T-cell (primary cell): ENCODE results near the gene P2RY14. TPM values are rescaled to one million over a fixed set of nuclear protein-coding genes. Genes with fewer than 3 reads are reported as not detected.

Source experiments
- ATAC-seq, 4 experiments: fragments of 200-7000 bp in 3 of 4; fragments of 150-1000 bp in 1 of 4; cut with Tn5 transposase; replicated peaks in 1 of 4; 1 replicate in 3 of 4; 2 replicates in 1 of 4; pipeline ENCODE4 v1.10.0; 2021; ENCODE audit warnings: moderate library complexity in 3 of 4, mild to moderate bottlenecking in 2 of 4, moderate number of reproducible peaks in 1 of 4
- CTCF ChIA-PET, 2 donors: fragments of 300-600 bp; sonication (Branson Sonifier 250); formaldehyde crosslinking; loops; one replicate each; lab custom pipeline; 2022; ENCODE audit warnings: antibody characterized with exemption in 2 of 2; lab: Charles Lee
- POLR2A ChIA-PET, 2 donors: fragments of 300-600 bp; sonication (Branson Sonifier 250); formaldehyde crosslinking; loops; one replicate each; lab custom pipeline; 2022; ENCODE audit warnings: antibody characterized with exemption in 2 of 2; lab: Charles Lee
- DNase-seq, 35 experiments: peaks; one replicate each; pipeline versions ENCODE4 v3.0.0 to v3.0.0-alpha.2; 2013 to 2023
- H3K27ac ChIP-seq: one replicate; pipeline ENCODE4 v1.5.1; 2013; ENCODE audit warnings: low read length
- H3K27me3 ChIP-seq, 2 experiments: replicated peaks in 1 of 2; 1 replicate in 1 of 2; 2 replicates in 1 of 2; pipeline versions ENCODE4 v1.6.1 to v1.7.0; 2013; ENCODE audit warnings: low read length in 1 of 2, mixed read lengths in 1 of 2; ENCODE audit not compliant: control insufficient read depth in 2 of 2, insufficient read depth in 2 of 2; ENCODE audit errors: extremely low read depth in 1 of 2
- H3K36me3 ChIP-seq, 2 donors: 1 replicate in 1 of 2; 2 replicates in 1 of 2; pipeline versions ENCODE4 v1.6.1 to v1.7.0; 2013; ENCODE audit warnings: low read length in 1 of 2; ENCODE audit not compliant: control insufficient read depth in 2 of 2, insufficient read depth in 1 of 2; ENCODE audit errors: extremely low read depth in 1 of 2
- H3K4me1 ChIP-seq, 2 experiments: 1 replicate in 1 of 2; 2 replicates in 1 of 2; pipeline versions ENCODE4 v1.6.1 to v1.7.0; 2013; ENCODE audit warnings: low read length in 2 of 2, mixed read lengths in 1 of 2; ENCODE audit not compliant: insufficient read depth in 2 of 2, control insufficient read depth in 1 of 2; ENCODE audit errors: extremely low read depth in 1 of 2
- H3K4me3 ChIP-seq, 2 donors: 1 replicate in 1 of 2; 2 replicates in 1 of 2; pipeline versions ENCODE4 v1.5.1 to v1.7.0; 2013; ENCODE audit warnings: mild to moderate bottlenecking in 2 of 2, low read length in 1 of 2, moderate library complexity in 1 of 2; ENCODE audit not compliant: control insufficient read depth in 1 of 2; ENCODE audit errors: extremely low read depth in 1 of 2
- H3K9me3 ChIP-seq: 2 replicates; pipeline ENCODE4 v1.7.0; 2013
- H3K27ac Mint-ChIP-seq, 2 donors: one replicate each; pipeline ENCODE4 v1.8.0; 2020 to 2021; ENCODE audit warnings: mild to moderate bottlenecking in 2 of 2, mixed read lengths in 2 of 2
- H3K27me3 Mint-ChIP-seq, 2 donors: one replicate each; pipeline ENCODE4 v1.8.0; 2021 to 2022; ENCODE audit warnings: mixed read lengths in 2 of 2
- H3K36me3 Mint-ChIP-seq: one replicate; pipeline ENCODE4 v1.8.0; 2021; ENCODE audit warnings: mixed read lengths
- H3K4me1 Mint-ChIP-seq, 3 donors: one replicate each; pipeline ENCODE4 v1.8.0; 2020 to 2022; ENCODE audit warnings: mixed read lengths in 3 of 3, mild to moderate bottlenecking in 1 of 3
- H3K4me3 Mint-ChIP-seq, 3 donors: one replicate each; pipeline ENCODE4 v1.8.0; 2020 to 2022; ENCODE audit warnings: mild to moderate bottlenecking in 3 of 3, mixed read lengths in 3 of 3, moderate library complexity in 3 of 3
- H3K9me3 Mint-ChIP-seq, 3 donors: one replicate each; pipeline ENCODE4 v1.8.0; 2020 to 2022; ENCODE audit warnings: mixed read lengths in 3 of 3
- WGBS: methylation state at CpG from one replicate; pipeline ENCODE4 v1.1.5; 2013; ENCODE audit warnings: missing lambda C conversion rate; ENCODE audit not compliant: insufficient coverage; 5-methylcytosine and 5-hydroxymethylcytosine counted together
- total RNA-seq, 35 experiments: library from RNA in 6 of 35; stranded (reverse) in 6 of 35; fragments of 120-200 nt in 1 of 35; gene quantifications; one replicate each; pipeline versions ENCODE4 v1.2.1 to v1.2.4 and lab custom pipeline; 2013 to 2026

P2RY14 gene
- total RNA-seq, 5 donors from 2014 or later (not counting 1 experiment from before 2014, with no cell fraction given): 0.30 to 0.73 (median 0.58) TPM

GRCh38 chr3:151169262-151169947 is 108.9 kb downstream of the P2RY14 start:
- WGBS: 100% methylated on average over 3 of the region's 9 CpGs
- peak overlapping the region; percentile 80 to 89 for H3K27ac Mint-ChIP-seq
- H3K36me3 Mint-ChIP-seq: no peaks in the 10 kb centered on the region
- no peaks in the 10 kb centered on the region for H3K9me3 Mint-ChIP-seq
- peaks cover 45 to 50% (median 46%) of the 10 kb centered on the region in 3 donors for H3K4me1 Mint-ChIP-seq
- DNase-seq (peak in 1 of 35 experiments; percentile 1), ATAC-seq (no peak)
- H3K27me3 Mint-ChIP-seq: no peaks in the 10 kb centered on the region
- ChIA-PET CTCF (interaction anchor here (0.7 to 3.8 kb wide), 21 partner anchors 13 to 1079 kb away, joined by 3 to 37 read pairs (median 10); partner anchors contain the start of genes P2RY14 (in 2 of the 2) and GPR171 (in 1 of the 2)), POLR2A (no interaction called here)
- Histone ChIP-seq H3K4me1 (peaks cover 33 to 42% of the 10 kb centered on the region in 2 experiments), H3K4me3 (no peak overlapping the region), H3K36me3 (no peaks in the 10 kb centered on the region), H3K27ac (peak overlapping the region; percentile 66), H3K9me3 (no peaks in the 10 kb centered on the region), H3K27me3 (no peaks in the 10 kb centered on the region)
- peak overlapping the region in 1 of 3 donors; percentile 74 for H3K4me3 Mint-ChIP-seq

- no peak overlapping the region for H3K4me3 ChIP-seq
- DNase-seq (peak; percentile 41 to 88 (median 75)), ATAC-seq (peak; percentile 63 to 70 (median 68))
- Mint-ChIP-seq H3K27ac (no peak overlapping the region), H3K4me3 (no peak overlapping the region), H3K9me3 (no peaks in the 10 kb centered on the region), H3K4me1 (peaks cover 40 to 42% (median 40%) of the 10 kb centered on the region in 3 donors), H3K27me3 (no peaks in the 10 kb centered on the region), H3K36me3 (no peaks in the 10 kb centered on the region)
- H3K9me3 ChIP-seq: no peaks in the 10 kb centered on the region
- CTCF ChIA-PET: interaction anchor here (0.6 to 3.8 kb wide), 37 partner anchors 12 to 1993 kb away, joined by 3 to 37 read pairs (median 7); partner anchors contain the start of genes P2RY14 (in 2 of the 2) and GPR171 (in 1 of the 2)
- H3K27ac ChIP-seq: no peak overlapping the region
- no peaks in the 10 kb centered on the region for H3K27me3 ChIP-seq
- POLR2A ChIA-PET: interaction anchor here in 1 of 2 donors (0.7 to 0.8 kb wide), 2 partner anchors 37 to 114 kb away, joined by 3 to 9 read pairs; no protein-coding TSS in a partner anchor
- no peaks in the 10 kb centered on the region for H3K36me3 ChIP-seq
- 17% methylated on average over 5 of the region's 7 CpGs for WGBS
- peaks cover 33% of the 10 kb centered on the region in 2 experiments for H3K4me1 ChIP-seq
These were observed 109.9 kb downstream of the P2RY14 start for GRCh38 chr3:151168269-151169094.

- H3K4me1 Mint-ChIP-seq: peaks cover 22 to 25% (median 25%) of the 10 kb centered on the region in 3 donors
- Histone ChIP-seq H3K27me3 (no peaks in the 10 kb centered on the region), H3K4me1 (peaks cover 17 to 22% of the 10 kb centered on the region in 2 experiments), H3K4me3 (no peak overlapping the region), H3K27ac (no peak overlapping the region), H3K36me3 (no peaks in the 10 kb centered on the region), H3K9me3 (no peaks in the 10 kb centered on the region)
- peaks cover 0 to under 1% of the 10 kb centered on the region in 2 donors for H3K27me3 Mint-ChIP-seq
- H3K27ac Mint-ChIP-seq: no peak overlapping the region
- H3K4me3 Mint-ChIP-seq: no peak overlapping the region
- POLR2A ChIA-PET: no interaction called here
- ATAC-seq (no peak), DNase-seq (no peak)
- no peaks in the 10 kb centered on the region for H3K36me3 Mint-ChIP-seq
- no peaks in the 10 kb centered on the region for H3K9me3 Mint-ChIP-seq
- 65% methylated on average over 2 of the region's 3 CpGs for WGBS
- CTCF ChIA-PET: interaction anchor here in 1 of 2 donors (2.4 to 3.4 kb wide), 2 partner anchors 62 to 121 kb away, joined by 11 to 28 read pairs; no protein-coding TSS in a partner anchor
These were observed 112.2 kb downstream of the P2RY14 start for GRCh38 chr3:151166161-151166560.

GRCh38 chr3:151165226-151165625 is 113.1 kb downstream of the P2RY14 start:
- Histone ChIP-seq H3K36me3 (no peaks in the 10 kb centered on the region), H3K4me1 (peaks cover 8 to 12% of the 10 kb centered on the region in 2 experiments), H3K27ac (no peak overlapping the region), H3K4me3 (no peak overlapping the region), H3K27me3 (no peaks in the 10 kb centered on the region), H3K9me3 (no peaks in the 10 kb centered on the region)
- ATAC-seq (no peak), DNase-seq (no peak)
- Mint-ChIP-seq H3K9me3 (no peaks in the 10 kb centered on the region), H3K36me3 (no peaks in the 10 kb centered on the region), H3K4me3 (no peak overlapping the region), H3K27me3 (peaks cover 0 to 5% of the 10 kb centered on the region in 2 donors), H3K4me1 (peaks cover 13 to 16% (median 15%) of the 10 kb centered on the region in 3 donors), H3K27ac (no peak overlapping the region)
- ChIA-PET CTCF (no interaction called here), POLR2A (no interaction called here)
- WGBS: 93% methylated on average over 5 of the region's 7 CpGs

Other genes starting within 250 kb of the P2RY14 start
- 1 to 10 TPM in 2 of 5 donors, under 1 TPM in 3; 0.55 to 2.1 (median 0.66) TPM for gene MED12L, start 192.9 kb downstream of the P2RY14 start, total RNA-seq
- 10 to 100 TPM; 23.2 to 67.2 (median 51.9) TPM for gene GPR171, start 75.3 kb downstream of the P2RY14 start, total RNA-seq
- not detected for gene GPR87, start 38.3 kb upstream of the P2RY14 start, total RNA-seq
- gene P2RY13, start 51.0 kb upstream of the P2RY14 start, total RNA-seq: not detected
- gene P2RY12, start 106.2 kb upstream of the P2RY14 start, total RNA-seq: under 1 TPM in 1 of 5 donors, not detected in 4; 0.51 TPM
- gene IGSF10, start 182.5 kb upstream of the P2RY14 start, total RNA-seq: under 1 TPM in 3 of 5 donors, not detected in 2; 0.03 to 0.15 (median 0.09) TPM